NCI-H1436 (cell line): ENCODE measurements around the gene CAPN1.

Experiments
- DNase-seq: peaks from one replicate; lab custom pipeline; 2025; lab: John Stamatoyannopoulos, UW

CAPN1 gene

GRCh38 chr11:65260756-65261590 lies 79.2 kb downstream of the CAPN1 start:
- DNase-seq: no peak
